ENCODE data around the gene PLPP4.

GRCh38 chr10:120494313-120494710, 37.3 kb downstream of the PLPP4 start:
- no peak for TF ChIP-seq EZH2 (IDR thresholded peaks at IDR 0.05; ENCODE audit: insufficient read depth, poor library complexity, severe bottlenecking)
- TF ChIP-seq EZH2phosphoT487 (IDR thresholded peaks at IDR 0.05; ENCODE audit: insufficient read depth, low read depth) = no peak

Measured in GM23248 (cell line).